AG20443 (cell line): ENCODE results near the gene SLC39A6.
A peak's percentile ranks its signal among the peaks of the same experiment; 100 is the strongest.
"Not testable (repeated sequence)": the region's sequence is repeated elsewhere in the genome, so short reads cannot be mapped to it uniquely, and the experiment has no call there.

Experiments used
- DNase-seq: peaks from one replicate; pipeline ENCODE4 v3.0.0; 2012; ENCODE audit warnings: low spot score, mixed read lengths

Gene SLC39A6

GRCh38 chr18:36099311-36099710 is 29.8 kb downstream of the SLC39A6 start:
- DNase-seq: no peak

GRCh38 chr18:36096955-36097354 is 32.2 kb downstream of the SLC39A6 start:
- DNase-seq: no peak

GRCh38 chr18:36095936-36096519 is 33.1 kb downstream of the SLC39A6 start:
- peak; percentile 44 for DNase-seq

GRCh38 chr18:36094431-36094830 is 34.7 kb downstream of the SLC39A6 start:
- no peak for DNase-seq

- DNase-seq: not testable (repeated sequence)
These were observed 37.0 kb downstream of the SLC39A6 start for GRCh38 chr18:36092116-36092515.

GRCh38 chr18:36089001-36089400 is 40.1 kb downstream of the SLC39A6 start:
- DNase-seq: no peak

GRCh38 chr18:36088256-36088655 is 40.9 kb downstream of the SLC39A6 start:
- no peak for DNase-seq

GRCh38 chr18:36086186-36086585 is 43.0 kb downstream of the SLC39A6 start:
- DNase-seq: no peak

- no peak for DNase-seq
These were observed 43.9 kb downstream of the SLC39A6 start for GRCh38 chr18:36085195-36085594.

- no peak for DNase-seq
These were observed 45.4 kb downstream of the SLC39A6 start for GRCh38 chr18:36083729-36084128.

GRCh38 chr18:36081118-36081517 is 48.0 kb downstream of the SLC39A6 start:
- not testable (repeated sequence) for DNase-seq

GRCh38 chr18:36078751-36079529 is 50.2 kb downstream of the SLC39A6 start:
- peak; percentile 20 for DNase-seq

GRCh38 chr18:36077764-36078163 is 51.4 kb downstream of the SLC39A6 start:
- DNase-seq: not testable (repeated sequence)

- DNase-seq: peak; percentile 55
These were observed 53.1 kb downstream of the SLC39A6 start for GRCh38 chr18:36075862-36076587.

- DNase-seq: no peak
These were observed 54.7 kb downstream of the SLC39A6 start for GRCh38 chr18:36074435-36074834.

- no peak for DNase-seq
These were observed 55.5 kb downstream of the SLC39A6 start for GRCh38 chr18:36073676-36074075.

GRCh38 chr18:36072406-36072805 is 56.7 kb downstream of the SLC39A6 start:
- DNase-seq: not testable (repeated sequence)

GRCh38 chr18:36067055-36067957 is 61.8 kb downstream of the SLC39A6 start, which contains the start of gene RPRD1A:
TSS of gene RPRD1A (minus strand) at chr18:36067559. CDS start at chr18:36067404, 155 bp downstream.
- peak; percentile 98 for DNase-seq

- DNase-seq: peak; percentile 9
These were observed 62.5 kb downstream of the SLC39A6 start for GRCh38 chr18:36066686-36067054.

GRCh38 chr18:36066001-36066400 is 63.1 kb downstream of the SLC39A6 start:
- DNase-seq: peak; percentile 14

- not testable (repeated sequence) for DNase-seq
These were observed 64.4 kb downstream of the SLC39A6 start for GRCh38 chr18:36064809-36065079.
